Stimulated activated CD4-positive, alpha-beta T cell treated with anti-CD3 and anti-CD28 coated beads, Interleukin-2, amount 100 ng/mL, for 4 hours (primary cell): ENCODE measurements around the gene LDLRAD3.

Source experiments
- DNase-seq: peaks from one replicate; pipeline ENCODE4 v3.0.0-alpha.2; 2020; ENCODE audit warnings: low read depth

LDLRAD3 gene

DNA sequence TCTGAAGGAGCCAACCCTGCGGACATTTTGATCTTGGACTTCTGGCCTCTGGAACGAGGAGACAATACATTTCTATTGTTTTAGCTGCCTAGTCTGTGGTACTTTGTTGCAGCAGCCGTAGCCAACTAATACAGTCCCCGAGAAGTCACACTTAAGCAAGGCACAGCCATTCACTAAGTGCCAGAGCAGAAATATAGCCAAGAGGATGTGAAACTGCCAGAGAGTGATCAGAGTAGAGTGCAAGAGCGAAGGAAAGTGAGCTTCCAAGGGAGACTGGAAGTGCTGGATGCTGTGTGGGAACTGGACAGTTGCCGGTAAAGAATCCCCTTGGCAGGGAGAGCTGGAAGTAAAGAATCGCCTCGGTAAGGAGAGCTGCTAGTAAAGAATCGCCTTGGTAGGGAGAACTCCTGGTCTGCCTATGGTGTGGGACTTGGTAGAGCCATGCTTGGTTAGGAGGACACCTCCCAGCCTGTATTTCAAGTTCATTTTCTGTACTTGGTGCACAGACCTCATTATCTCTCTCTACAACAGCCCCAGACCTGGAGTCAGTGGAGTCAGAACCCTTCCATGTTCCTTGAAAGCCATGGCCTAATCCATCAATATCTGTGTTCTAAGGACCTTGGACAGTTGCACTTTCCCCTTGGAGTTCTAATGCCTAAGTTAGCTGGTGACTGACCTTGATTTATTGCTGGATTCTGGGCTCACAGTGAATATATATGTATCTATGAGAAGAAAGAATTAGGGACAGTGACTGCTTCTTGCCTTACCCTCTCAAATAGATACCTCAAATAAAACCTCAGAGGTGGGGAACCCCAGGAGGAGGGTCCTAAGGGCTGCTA is 162.1 kb downstream of the LDLRAD3 start:
- no peak for DNase-seq

DNA sequence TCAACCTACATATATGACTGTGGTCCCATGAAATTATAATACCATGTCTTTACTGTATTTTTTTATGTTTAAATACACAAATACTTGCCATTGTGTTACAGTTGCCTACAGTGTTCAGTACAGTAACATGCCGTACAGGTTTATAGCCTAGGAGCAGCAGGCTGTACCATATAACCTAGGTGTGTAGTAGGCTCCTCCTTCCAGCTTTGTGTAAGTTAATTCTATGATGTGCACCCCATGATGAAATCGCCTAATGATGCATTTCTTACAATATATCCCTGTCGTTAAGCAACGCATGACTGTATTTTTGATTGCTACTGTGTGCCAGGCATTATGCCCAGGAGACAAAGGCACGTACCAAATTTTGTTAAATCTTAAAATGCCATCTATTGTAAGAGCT is 163.7 kb downstream of the LDLRAD3 start:
- DNase-seq, result no peak

DNA sequence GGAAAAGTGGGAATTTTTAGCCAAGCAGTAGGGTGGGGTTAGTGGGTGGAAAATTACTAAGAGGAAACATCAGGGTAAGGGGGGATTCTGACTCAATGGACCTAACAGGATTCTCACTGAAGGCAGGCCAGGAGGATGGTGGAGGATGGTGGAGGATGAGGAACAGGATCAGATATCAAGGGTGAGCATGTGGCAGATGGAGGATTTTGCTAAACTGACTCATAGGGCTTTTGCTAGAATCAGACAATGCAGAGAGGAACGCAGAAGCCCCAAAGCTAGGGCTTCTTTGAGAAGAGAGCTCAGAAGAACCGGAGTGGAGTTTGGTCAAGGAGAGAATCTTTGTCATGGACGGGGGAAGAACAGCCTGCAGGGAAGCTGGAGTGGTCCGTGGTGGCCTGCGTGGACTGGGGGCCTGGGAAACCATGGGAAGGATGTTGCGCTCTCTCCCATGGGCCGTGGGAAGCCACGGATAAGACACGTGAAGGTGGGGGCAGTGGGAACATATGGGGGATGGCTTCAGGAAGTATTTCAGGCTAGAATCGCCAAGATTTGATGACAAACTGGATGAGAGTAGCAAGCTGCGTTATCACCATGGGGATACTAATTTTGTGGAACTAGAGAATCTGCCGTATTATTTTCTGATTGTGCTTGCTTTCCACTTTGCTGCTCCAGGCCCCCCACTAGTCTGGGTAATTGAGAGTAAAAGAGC is 165.2 kb downstream of the LDLRAD3 start:
- no peak for DNase-seq

DNA sequence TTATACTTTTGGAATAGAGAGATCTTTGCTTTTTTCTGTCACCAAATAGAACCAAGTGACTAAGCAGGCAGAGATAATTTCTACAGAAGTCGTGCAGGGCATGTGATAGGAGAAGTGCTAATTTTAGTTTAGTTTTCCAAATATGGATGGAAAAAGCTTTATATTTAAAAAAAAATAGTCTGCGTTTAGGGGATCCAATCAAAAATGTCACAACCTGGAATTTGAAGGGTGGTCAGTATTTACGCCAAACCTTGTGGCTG is 165.7 kb downstream of the LDLRAD3 start:
- no peak for DNase-seq

DNA sequence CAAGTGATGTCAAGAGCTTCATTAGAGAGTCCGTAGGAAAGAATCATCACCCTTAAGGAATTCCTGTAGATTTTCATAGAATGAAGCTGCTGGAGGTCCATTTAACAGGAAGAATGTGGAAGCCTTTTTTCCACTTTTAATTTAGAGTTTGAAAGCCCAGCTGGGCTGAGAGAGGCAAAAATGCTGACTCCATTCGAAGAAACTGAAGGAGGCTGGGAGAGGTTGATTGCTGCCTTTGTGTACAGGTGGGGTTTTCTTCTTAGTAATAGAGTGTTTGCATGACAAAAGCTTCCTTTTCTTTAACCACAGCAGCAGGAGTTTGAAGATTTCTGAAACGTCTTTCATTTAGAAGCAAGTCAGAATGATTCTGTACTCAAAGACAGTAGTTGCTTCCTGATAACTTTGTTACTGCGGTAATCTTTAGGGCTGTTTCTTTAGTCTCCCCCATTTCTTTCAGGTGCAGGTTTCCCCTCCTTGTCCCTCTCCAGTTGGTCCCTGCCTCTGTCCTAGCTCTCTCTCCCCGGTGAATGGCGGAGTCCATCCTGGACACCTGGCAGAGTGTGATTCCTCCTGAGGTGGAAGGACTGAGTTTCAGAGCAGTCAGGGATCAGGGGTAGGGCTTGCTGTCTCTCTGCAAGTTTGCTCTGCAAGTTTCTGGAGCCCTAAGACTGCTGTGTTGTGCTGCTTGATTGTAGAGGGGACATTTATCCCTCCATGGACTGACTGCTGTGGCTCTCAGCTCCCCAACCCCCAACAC is 166.2 kb downstream of the LDLRAD3 start:
- no peak for DNase-seq

DNA sequence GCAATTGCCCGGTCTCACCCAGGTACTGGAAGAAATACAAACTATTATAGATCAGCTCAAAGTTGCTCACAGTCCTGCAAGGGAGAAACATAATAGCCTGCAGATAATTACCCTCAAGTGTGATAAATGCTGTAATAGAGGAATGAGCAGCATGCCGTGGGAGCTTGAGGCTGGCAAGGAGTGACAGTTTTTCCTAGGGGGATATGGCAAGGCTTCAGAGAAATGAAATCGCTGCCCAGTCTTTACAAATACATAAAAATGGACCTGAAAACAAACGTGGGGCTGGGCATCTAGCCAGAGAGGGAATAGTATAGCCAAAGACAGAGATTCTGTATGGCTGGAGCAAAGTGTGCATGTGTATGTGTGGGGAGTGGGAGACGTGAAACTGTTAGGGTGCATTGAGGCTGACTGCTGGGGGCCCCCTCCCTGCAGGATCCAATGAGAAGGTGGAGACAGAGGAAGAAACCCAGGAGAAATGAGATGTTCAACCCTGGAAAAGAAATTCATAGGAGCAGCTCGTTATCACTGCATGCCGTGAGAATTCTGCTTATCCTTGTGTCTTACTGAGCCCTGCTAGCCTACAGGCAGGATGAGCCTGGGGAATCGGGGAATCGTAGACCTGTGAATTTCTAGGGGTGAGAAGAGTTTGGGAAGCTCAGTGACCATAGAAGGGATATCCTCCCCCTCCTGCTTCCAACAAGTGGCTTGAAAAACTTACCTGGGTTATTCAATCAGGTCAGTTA is 167.0 kb downstream of the LDLRAD3 start:
- DNase-seq, result no peak

DNA sequence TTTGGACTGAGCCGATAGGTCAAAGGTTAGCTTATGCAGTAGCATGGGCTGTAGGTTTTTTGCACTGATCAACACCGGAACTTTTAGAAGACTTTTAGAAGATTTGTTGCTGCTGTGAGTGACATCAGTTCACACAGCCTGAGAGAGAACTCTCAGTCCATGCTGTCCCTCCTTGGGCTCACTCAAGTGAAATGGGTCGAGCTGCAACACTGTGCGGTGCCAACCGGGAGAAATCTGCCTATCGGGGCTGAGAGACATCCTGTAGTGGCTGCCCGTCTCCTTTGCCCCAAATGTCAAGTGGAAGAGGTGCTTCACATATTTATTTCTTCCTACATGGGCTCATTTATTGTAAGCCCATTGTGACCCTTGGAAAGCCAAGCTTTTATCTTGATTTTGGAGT is 170.2 kb downstream of the LDLRAD3 start:
- DNase-seq, result no peak

DNA sequence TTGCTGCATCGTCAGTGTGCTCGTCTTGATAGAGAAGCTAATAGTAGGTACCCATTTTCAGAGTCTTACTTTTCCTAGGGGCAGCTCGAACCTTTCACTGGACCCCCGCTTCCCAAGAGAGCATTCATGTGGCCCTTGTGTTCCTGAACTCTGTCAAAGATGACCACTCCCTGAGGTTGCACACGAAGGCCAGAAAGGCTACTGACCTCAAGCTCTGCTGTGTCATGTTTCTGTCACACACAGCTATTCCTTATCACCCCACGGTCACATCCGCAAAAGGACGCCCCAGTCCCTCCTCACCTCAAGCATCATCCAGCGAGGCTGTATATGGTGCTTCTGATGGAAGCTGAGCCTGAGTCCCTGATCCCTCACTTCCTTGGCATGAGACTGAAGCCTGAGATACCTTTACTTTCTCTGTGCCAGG is 171.5 kb downstream of the LDLRAD3 start:
- DNase-seq, result no peak

DNA sequence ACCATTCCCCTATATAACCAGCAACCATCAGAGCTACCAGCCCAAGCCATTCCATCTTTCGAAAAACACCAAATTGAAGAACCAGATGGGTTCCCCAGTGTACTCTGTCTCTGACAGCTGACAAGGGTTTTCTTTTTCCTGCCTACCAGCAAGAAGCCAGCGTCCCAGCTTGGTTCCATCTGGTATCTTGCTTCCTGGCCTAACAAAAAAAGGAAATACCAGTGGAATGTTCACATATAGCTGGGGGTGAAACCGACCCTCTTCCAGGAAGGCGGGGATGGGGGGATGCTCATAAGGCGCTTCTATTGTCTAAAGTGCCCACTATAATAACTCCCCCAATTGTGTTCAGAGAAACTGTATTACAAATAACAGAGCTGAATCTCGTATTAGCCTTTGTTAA is 172.3 kb downstream of the LDLRAD3 start:
- DNase-seq, result no peak

DNA sequence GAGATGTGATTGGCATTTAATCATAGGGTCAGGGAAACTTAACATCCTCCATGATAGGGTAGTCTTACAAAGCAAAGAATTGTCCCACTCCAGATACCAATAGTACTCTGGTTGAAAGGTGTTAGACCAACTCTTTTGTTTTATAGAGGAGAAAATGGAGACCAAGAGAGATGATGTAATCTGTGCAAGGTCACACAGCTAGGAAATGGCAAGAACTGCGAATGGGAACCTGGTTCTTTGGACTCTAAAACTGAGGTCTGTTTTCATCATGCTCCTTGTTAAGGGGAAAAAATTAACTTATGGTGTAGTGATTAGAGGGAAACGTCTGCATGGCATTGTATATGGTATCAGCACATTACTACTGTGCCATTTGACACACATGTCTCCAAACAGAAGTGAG is 174.2 kb downstream of the LDLRAD3 start:
- DNase-seq, result no peak

DNA sequence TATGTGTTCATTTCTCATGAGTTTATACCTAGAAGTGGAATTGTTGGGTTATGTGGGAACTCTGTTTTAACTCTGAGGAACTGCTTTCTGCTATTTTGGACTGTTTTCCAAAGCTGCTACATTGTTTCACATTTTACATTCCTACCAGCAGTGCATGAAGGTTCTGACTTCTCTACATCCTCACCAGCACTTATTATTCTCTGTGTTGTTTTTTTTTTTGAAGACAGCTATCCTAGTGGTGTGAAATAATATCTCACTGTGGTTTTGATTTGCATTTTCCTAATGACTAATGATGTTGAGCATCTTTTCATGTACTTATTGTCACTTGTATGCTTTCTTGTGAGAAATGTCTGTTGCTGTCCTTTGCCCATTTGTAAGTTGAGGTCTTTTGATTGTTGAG is 175.4 kb downstream of the LDLRAD3 start:
- no peak for DNase-seq

DNA sequence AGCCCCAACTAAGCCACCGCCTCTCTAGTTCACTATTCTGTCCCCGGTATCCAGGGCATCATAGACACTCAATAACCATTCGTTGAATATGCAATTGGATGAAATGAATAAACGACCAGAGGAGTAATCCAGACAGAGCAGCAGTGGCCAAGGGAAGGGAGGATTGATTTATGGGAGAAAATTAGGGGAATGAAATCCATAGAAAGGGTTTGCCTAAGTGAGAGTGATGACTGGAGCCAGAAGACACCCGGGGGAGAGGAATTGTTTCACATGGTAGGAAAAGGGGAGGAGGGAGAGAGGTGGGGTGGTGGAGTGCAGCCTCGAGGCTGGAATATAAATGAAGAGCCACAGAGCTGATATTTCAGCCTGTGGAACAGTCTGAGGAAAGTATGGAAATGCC is 177.2 kb downstream of the LDLRAD3 start:
- DNase-seq, result no peak

DNA sequence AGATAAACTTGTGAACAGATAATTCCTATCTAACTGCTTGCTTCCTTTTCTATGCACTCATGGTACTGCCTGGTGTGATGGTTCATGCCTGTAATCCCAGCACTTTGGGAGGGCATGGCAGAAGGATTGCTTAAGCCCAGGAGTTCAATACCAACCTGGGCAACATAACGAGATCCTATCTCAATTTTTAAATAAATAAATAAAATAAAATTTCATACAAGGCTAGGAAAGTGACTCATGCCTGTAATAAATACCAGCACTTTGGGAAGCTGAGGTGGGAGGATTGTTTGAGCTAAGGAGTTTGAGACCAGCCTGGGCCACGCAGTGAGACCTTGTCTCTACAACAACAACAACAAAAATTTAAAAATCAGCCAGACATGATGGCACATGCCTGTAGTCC is 178.8 kb downstream of the LDLRAD3 start:
- no peak for DNase-seq

DNA sequence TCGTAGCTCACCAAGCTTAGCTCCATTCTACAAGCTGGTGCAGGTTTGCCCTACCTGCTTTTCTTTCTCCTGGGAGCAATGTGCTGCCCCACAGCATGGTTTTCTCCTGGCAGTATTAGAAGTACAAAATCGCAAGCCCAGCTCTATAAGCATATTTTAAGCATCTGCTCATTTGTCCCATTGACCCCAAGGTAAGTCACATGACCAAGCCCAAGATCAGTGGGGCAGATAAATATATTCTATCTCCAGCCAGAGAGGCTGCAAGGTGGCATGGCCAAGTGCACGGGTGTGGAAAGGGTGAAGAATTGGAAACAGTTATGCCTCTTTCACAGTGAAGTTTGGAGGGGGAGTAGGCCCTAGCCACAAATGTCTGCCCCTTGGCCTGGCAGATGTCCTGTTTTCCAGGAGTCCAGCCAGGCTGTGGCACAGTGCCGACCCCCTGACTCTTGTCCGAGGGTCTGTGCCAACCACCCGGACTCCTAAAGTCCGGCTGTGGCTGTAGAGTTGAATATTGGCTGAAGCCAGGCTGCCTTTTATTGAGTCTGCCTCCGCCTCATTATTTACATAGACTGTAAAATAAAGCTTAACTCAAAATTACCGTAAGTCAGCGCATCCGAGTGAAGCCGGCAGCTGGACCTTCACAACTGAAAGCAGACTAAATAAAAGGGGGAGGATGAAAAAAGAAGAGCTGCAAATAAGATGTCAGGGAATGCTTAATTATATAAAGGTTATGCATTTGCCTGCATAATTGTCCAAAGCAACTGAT is 179.7 kb downstream of the LDLRAD3 start:
- DNase-seq, result no peak

DNA sequence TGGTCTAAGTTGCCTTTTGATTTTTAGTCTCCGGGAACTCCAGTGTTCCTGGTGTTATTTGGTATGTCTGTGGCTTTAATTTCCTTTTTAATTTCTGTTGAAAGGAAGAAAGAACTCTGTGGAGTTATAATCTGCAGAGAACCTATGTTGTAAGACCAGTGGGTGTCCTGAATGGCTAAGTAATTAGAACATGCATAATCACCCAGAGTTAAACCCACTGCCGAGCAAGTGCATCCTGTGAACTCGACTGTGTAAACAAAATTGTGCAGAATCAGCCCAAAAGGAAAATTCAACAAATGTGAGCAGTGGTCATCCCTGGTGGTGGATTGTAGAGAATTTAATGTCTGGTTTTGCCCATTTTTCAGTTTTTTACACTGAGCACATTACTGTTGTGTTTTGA is 182.8 kb downstream of the LDLRAD3 start:
- no peak for DNase-seq

DNA sequence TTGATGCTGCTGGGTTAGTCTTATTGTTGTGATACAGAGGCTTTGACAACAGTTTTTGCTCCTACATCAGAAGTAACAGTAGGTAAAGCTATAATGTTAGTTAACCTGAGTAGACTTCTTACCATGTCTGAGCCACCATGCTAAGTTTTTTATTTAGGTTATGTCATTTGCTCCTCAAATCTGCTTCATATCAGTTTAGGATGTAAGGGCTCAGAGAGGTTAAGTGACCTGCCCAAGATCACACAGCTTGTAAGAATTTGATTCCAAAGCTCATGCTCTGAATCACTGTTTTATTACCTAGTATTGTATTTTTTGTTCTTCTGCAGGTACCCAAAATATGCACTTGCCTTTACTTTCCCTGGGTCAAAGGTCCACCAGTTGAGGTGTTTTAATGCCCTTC is 183.7 kb downstream of the LDLRAD3 start:
- DNase-seq, result no peak

DNA sequence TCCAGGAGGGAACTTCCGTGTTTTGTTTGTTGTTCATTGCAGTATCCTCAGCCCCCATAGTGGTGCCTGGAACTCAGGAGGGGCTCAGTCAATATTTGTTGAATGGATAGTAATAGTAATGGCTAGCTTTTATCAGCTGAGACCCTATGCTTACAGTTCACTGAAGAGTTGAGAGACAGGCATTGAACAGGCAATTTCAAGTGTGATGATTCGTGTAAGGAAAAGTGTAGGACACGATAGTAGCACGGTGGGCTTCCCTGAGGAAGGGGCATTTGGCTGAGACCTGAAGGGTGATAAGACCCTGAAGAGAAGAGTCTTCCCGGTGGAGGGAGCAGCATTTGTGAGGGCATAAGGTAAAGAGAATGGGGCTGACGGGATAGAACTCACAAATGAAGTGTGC is 186.1 kb downstream of the LDLRAD3 start:
- no peak for DNase-seq

DNA sequence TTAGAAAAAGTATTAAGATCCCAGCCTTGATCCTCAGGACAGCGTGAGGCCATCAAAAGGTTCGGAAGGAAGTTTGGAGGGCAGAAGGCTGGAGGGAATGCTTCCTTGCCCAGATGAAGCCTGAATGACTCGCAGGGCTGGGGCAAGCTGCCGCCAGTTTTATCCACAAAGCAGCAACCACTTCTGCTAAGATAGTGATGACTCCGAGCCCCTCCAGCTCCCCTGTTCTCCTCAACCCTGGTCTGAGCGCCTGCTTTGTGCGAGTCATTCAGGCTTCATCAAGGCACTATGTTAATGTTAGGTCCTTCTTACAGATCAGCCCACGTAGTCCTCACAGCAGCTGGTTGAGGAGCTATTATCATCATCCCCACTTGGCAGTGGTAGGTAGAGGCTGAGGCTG is 186.5 kb downstream of the LDLRAD3 start:
- no peak for DNase-seq

DNA sequence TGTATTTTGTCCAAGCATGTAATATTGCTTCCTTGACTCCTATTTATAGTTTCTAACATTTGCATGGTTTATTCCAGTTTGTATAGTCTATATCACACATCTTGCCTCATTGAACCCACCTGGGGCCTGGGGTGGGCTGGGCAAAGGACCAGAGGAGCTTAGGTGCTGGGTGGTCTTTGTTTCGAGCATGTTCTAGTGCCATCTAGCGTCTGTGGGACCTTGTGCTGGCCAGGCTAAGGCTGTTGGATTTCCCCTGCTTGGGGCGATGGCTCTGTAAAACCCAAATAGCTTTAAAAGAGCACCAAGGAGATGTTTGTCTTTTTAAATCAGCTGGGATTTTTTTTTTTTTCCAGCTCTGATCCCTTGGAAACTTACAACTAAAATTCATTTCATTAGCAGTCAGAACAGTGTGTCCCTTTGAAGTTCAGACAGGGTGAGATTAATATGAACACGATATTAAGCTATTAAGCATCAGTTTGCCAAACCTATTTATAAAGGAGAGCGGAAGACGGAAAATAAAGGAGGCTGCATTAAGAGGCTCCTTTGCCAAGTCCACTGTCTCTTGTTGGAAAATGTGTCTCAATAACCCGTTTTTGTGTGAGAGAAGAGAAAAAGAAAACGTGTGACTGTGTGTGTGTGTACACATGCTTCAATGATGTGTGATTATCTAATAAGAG is 188.0 kb downstream of the LDLRAD3 start:
- no peak for DNase-seq

DNA sequence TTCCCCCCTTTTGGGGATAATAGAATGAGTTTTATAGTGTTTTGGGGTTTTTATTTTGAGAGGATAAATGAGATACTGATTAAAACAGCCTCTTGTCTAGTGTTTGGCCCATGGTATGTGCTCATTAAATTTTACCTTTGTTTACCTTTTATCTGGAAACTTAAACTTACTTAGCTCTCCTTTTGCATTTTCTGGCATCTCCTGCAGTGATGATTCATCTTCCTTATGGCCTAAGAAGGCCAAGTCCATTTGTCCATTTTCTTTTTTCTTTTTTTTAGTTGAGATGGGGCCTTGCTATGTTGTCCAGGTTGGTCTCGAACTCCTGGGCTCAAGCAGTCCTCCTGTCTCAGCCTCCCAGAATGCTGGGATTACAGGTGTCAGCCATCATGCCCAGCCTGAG is 189.1 kb downstream of the LDLRAD3 start:
- no peak for DNase-seq

DNA sequence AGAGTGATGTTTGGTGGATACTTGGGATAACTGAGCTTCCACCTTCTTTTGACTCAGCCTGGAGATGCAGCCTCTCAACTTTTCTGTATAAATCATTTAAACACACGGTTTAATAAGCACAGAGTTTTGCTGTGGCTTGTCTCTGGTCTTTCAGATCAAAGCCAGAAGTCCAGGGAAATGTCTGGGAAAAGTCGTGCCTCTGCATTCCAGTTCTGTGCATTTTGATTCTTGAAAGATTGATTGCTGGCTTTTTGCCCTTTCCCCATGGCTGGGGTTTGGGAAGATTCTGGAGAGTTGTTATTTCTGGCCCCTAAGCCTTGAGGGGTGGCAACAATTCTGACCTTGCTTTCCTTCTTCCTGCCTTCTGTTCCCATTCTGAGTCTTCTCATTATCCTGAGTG is 191.2 kb downstream of the LDLRAD3 start:
- no peak for DNase-seq
